OCI-LY1 (cell line): ENCODE measurements around the gene ARHGEF10L.

Source experiments
- H2AFZ ChIP-seq: fragments of 200-600 bp; sonication (generic), shearing (Covaris generic); 2 replicates; pipeline ENCODE4 v1.6.0; 2014; ENCODE audit warnings: antibody characterized with exemption, mild to moderate bottlenecking, low read length
- H3F3A ChIP-seq: fragments of 200-600 bp; sonication (generic), shearing (Covaris generic); 2 replicates; pipeline ENCODE4 v1.6.0; 2014; ENCODE audit warnings: mild to moderate bottlenecking, antibody characterized with exemption, low read length, moderate library complexity; ENCODE audit not compliant: insufficient read depth
- H3K27ac ChIP-seq: fragments of 200-600 bp; sonication (generic); 2 replicates; pipeline ENCODE4 v1.5.1; 2014; ENCODE audit warnings: low read length, mixed run types, mild to moderate bottlenecking, low read depth; ENCODE audit not compliant: poor library complexity, severe bottlenecking
- H3K27me3 ChIP-seq: fragments of 200-600 bp; sonication (generic); 2 replicates; pipeline ENCODE4 v1.6.0; 2014; ENCODE audit warnings: antibody characterized with exemption, mild to moderate bottlenecking, low read length, moderate library complexity; ENCODE audit not compliant: insufficient read depth
- H3K36me3 ChIP-seq: fragments of 200-600 bp; sonication (generic); 2 replicates; pipeline ENCODE4 v1.6.1; 2014; ENCODE audit warnings: mild to moderate bottlenecking, antibody characterized with exemption, low read length, moderate library complexity, mixed read lengths; ENCODE audit not compliant: insufficient read depth
- H3K4me1 ChIP-seq: fragments of 200-600 bp; sonication (generic); 2 replicates; pipeline ENCODE4 v1.5.1; 2014; ENCODE audit warnings: mild to moderate bottlenecking, low read length, moderate library complexity; ENCODE audit not compliant: insufficient read depth, severe bottlenecking
- H3K4me2 ChIP-seq: fragments of 200-600 bp; sonication (generic), shearing (Covaris generic); 2 replicates; pipeline ENCODE4 v1.6.1; 2014; ENCODE audit warnings: low read length
- H3K4me3 ChIP-seq: fragments of 200-600 bp; sonication (generic); 2 replicates; pipeline ENCODE4 v1.5.1; 2014; ENCODE audit warnings: low read length, low read depth, mild to moderate bottlenecking, mixed read lengths; ENCODE audit not compliant: poor library complexity, severe bottlenecking
- H3K79me2 ChIP-seq: fragments of 200-600 bp; shearing (Covaris generic); 2 replicates; pipeline ENCODE4 v1.6.1; 2016; ENCODE audit warnings: mixed run types, low read length, mixed read lengths; ENCODE audit not compliant: insufficient read depth
- H3K9ac ChIP-seq: fragments of 200-600 bp; sonication (generic), shearing (Covaris generic); 2 replicates; pipeline ENCODE4 v1.6.1; 2014; ENCODE audit warnings: mild to moderate bottlenecking, low read length, mixed read lengths
- H3K9me2 ChIP-seq: fragments of 200-600 bp; sonication (generic), shearing (Covaris generic); 2 replicates; pipeline ENCODE4 v1.6.1; 2014; ENCODE audit warnings: low read depth, mild to moderate bottlenecking, low read length, mixed read lengths
- H3K9me3 ChIP-seq: fragments of 200-600 bp; shearing (Covaris generic); 2 replicates; pipeline ENCODE4 v1.6.1; 2014; ENCODE audit warnings: low read length, mixed read lengths
- H4K20me1 ChIP-seq: fragments of 200-600 bp; sonication (generic), shearing (Covaris generic); 2 replicates; pipeline ENCODE4 v1.6.0; 2016; ENCODE audit warnings: mild to moderate bottlenecking, low read length; ENCODE audit not compliant: insufficient read depth
- CTCF ChIP-seq: fragments of 200-600 bp; sonication (generic), shearing (Covaris generic); IDR thresholded peaks from 2 replicates; pipeline ENCODE4 v1.5.1; 2017; ENCODE audit warnings: mild to moderate bottlenecking, antibody characterized with exemption, low read length, moderate library complexity, mixed read lengths
- EZH2 ChIP-seq: fragments of 200-600 bp; sonication (generic), shearing (Covaris generic); IDR thresholded peaks from 2 replicates; pipeline ENCODE4 v1.8.0; 2017; ENCODE audit warnings: borderline replicate concordance, mixed run types, mild to moderate bottlenecking, antibody characterized with exemption, low read length, moderate library complexity, mixed read lengths

The ARHGEF10L gene

GRCh38 chr1:17612831-17613230, 73.3 kb downstream of the ARHGEF10L start:
- TF ChIP-seq CTCF (no peak), EZH2 (no peak)

GRCh38 chr1:17614586-17614985, 75.1 kb downstream of the ARHGEF10L start:
- H3K4me3 ChIP-seq, result no peak overlapping the region
- no peaks in the 10 kb centered on the region for H3F3A ChIP-seq
- TF ChIP-seq CTCF, result no peak
- TF ChIP-seq EZH2, result no peak
- H3K27ac ChIP-seq, result no peak overlapping the region
- H3K9me2 ChIP-seq, result no peaks in the 10 kb centered on the region
- no peaks in the 10 kb centered on the region for H3K4me1 ChIP-seq
- H3K36me3 ChIP-seq, result no peaks in the 10 kb centered on the region
- no peaks in the 10 kb centered on the region for H4K20me1 ChIP-seq
- no peaks in the 10 kb centered on the region for H3K27me3 ChIP-seq
- no peaks in the 10 kb centered on the region for H3K9me3 ChIP-seq
- H3K9ac ChIP-seq, result no peak overlapping the region
- H2AFZ ChIP-seq, result no peak overlapping the region
- no peak overlapping the region for H3K4me2 ChIP-seq
- no peaks in the 10 kb centered on the region for H3K79me2 ChIP-seq

More at GRCh38 chr1:17612831-17613230, 73.3 kb downstream of the ARHGEF10L start:
- Histone ChIP-seq H3K9ac (no peak overlapping the region), H3F3A (no peaks in the 10 kb centered on the region), H3K27me3 (no peaks in the 10 kb centered on the region), H3K36me3 (no peaks in the 10 kb centered on the region), H3K4me2 (no peak overlapping the region), H4K20me1 (no peaks in the 10 kb centered on the region), H3K79me2 (no peaks in the 10 kb centered on the region), H3K9me3 (no peaks in the 10 kb centered on the region), H3K4me1 (no peaks in the 10 kb centered on the region), H3K27ac (no peak overlapping the region), H3K9me2 (no peaks in the 10 kb centered on the region), H3K4me3 (no peak overlapping the region), H2AFZ (no peak overlapping the region)

- no peak overlapping the region for H3K4me2 ChIP-seq
- H3K4me1 ChIP-seq, result no peaks in the 10 kb centered on the region
- H3K79me2 ChIP-seq, result no peaks in the 10 kb centered on the region
- no peaks in the 10 kb centered on the region for H3K9me2 ChIP-seq
- TF ChIP-seq EZH2, result no peak
- TF ChIP-seq CTCF, result no peak
- H3K4me3 ChIP-seq, result no peak overlapping the region
- no peaks in the 10 kb centered on the region for H3K36me3 ChIP-seq
- no peak overlapping the region for H3K27ac ChIP-seq
- no peak overlapping the region for H2AFZ ChIP-seq
- H3K9me3 ChIP-seq, result no peaks in the 10 kb centered on the region
- H4K20me1 ChIP-seq, result no peaks in the 10 kb centered on the region
- no peaks in the 10 kb centered on the region for H3F3A ChIP-seq
- no peak overlapping the region for H3K9ac ChIP-seq
- no peaks in the 10 kb centered on the region for H3K27me3 ChIP-seq
These were observed 75.7 kb downstream of the ARHGEF10L start for GRCh38 chr1:17615157-17615556.
